HG03097 (cell line): ENCODE measurements around the gene SFTA2.
"Not testable (repeated sequence)": the region's sequence is repeated elsewhere in the genome, so short reads cannot be mapped to it uniquely, and the experiment has no call there.

Source experiments
- ATAC-seq: cut with Tn5 transposase; IDR thresholded peaks from one replicate; pipeline ENCODE4 v1.9.1; 2021; ENCODE audit not compliant: unreplicated experiment, low FRiP score

Gene SFTA2

GRCh38 chr6:30944051-30944450 is 12.1 kb upstream of the SFTA2 start:
- ATAC-seq: no peak

GRCh38 chr6:30942338-30943060 is 10.5 kb upstream of the SFTA2 start:
- ATAC-seq: no peak

- no peak for ATAC-seq
Measured at GRCh38 chr6:30940361-30940986, 8.5 kb upstream of the SFTA2 start, which contains the start of gene MUCL3. Gene MUCL3 (plus strand): TSS chr6:30940973. CDS start chr6:30941000, 27 bp downstream.

GRCh38 chr6:30939473-30939872 is 7.5 kb upstream of the SFTA2 start:
- ATAC-seq: no peak

- ATAC-seq: no peak
Measured at GRCh38 chr6:30938730-30939129, 6.8 kb upstream of the SFTA2 start.

GRCh38 chr6:30937265-30937664 is 5.3 kb upstream of the SFTA2 start:
- ATAC-seq: no peak

- ATAC-seq: no peak
Measured at GRCh38 chr6:30935018-30935417, 3.0 kb upstream of the SFTA2 start.

GRCh38 chr6:30932665-30933365 is 845 bp upstream of the SFTA2 start:
- ATAC-seq: no peak

- no peak for ATAC-seq
Measured at GRCh38 chr6:30931272-30931671, 698 bp downstream of the SFTA2 start.

- no peak for ATAC-seq
Measured at GRCh38 chr6:30930506-30930905, 1.5 kb downstream of the SFTA2 start.

- no peak for ATAC-seq
Measured at GRCh38 chr6:30928677-30929076, 3.3 kb downstream of the SFTA2 start.

- not testable (repeated sequence) for ATAC-seq
Measured at GRCh38 chr6:30927080-30927479, 4.9 kb downstream of the SFTA2 start.

GRCh38 chr6:30926644-30927043 is 5.3 kb downstream of the SFTA2 start:
- ATAC-seq: no peak

GRCh38 chr6:30924040-30924627 is 7.8 kb downstream of the SFTA2 start:
- ATAC-seq: not testable (repeated sequence)

- ATAC-seq: no peak
Measured at GRCh38 chr6:30922447-30922852, 9.5 kb downstream of the SFTA2 start.

GRCh38 chr6:30918670-30919069 is 13.3 kb downstream of the SFTA2 start:
- ATAC-seq: no peak

- ATAC-seq: no peak
Measured at GRCh38 chr6:30917487-30917886, 14.5 kb downstream of the SFTA2 start.

- ATAC-seq: no peak
Measured at GRCh38 chr6:30917041-30917440, 14.9 kb downstream of the SFTA2 start.

GRCh38 chr6:30915591-30915946 is 16.4 kb downstream of the SFTA2 start:
- ATAC-seq: no peak

GRCh38 chr6:30914854-30915590 is 16.9 kb downstream of the SFTA2 start:
- no peak for ATAC-seq
